SK-N-SH (cell line): ENCODE data around the gene GLYATL1. TPM values are rescaled to one million over a fixed set of nuclear protein-coding genes. Genes with fewer than 3 reads are reported as not detected.
A peak's percentile ranks its signal among the peaks of the same experiment; 100 is the strongest.

Experiments used
- CTCF ChIA-PET: fragments of 300-600, 350-600 bp; formaldehyde crosslinking; extraction: SDS; loops from one replicate; lab custom pipeline; 2021; lab: Yijun Ruan, JAX
- POLR2A ChIA-PET: fragments of 350-600 bp; sonication (Branson Sonifier 250); formaldehyde crosslinking; extraction: SDS; loops from one replicate; lab custom pipeline; 2020; ENCODE audit warnings: antibody characterized with exemption, inconsistent platforms; lab: Yijun Ruan, JAX
- DNase-seq: peaks from one replicate; pipeline ENCODE4 v3.0.0; 2012
- H2AFZ ChIP-seq: fragments of 200-600 bp; sonication (generic); 2 replicates; pipeline ENCODE4 v1.8.1; 2016; ENCODE audit warnings: antibody characterized with exemption, mild to moderate bottlenecking, low read depth
- H3F3A ChIP-seq: fragments of 200-600 bp; sonication (generic); replicated peaks from 2 replicates; pipeline ENCODE3; 2016; ENCODE audit warnings: antibody characterized with exemption, mild to moderate bottlenecking; ENCODE audit not compliant: insufficient read depth
- H3K27ac ChIP-seq, 2 experiments: fragments of 200-500 bp in 1 of 2; fragments of 200-600 bp in 1 of 2; sonication (Bioruptor generic) in 1 of 2; sonication (generic), shearing (Covaris generic) in 1 of 2; 2 replicates each; pipeline versions ENCODE4 v1.5.1 to v1.6.1; 2014 to 2016; ENCODE audit warnings: low read depth in 2 of 2, inconsistent platforms in 1 of 2, low read length in 1 of 2, mild to moderate bottlenecking in 1 of 2, mixed read lengths in 1 of 2
- H3K27me3 ChIP-seq: fragments of 200-600 bp; sonication (generic), shearing (Covaris generic); 2 replicates; pipeline ENCODE4 v1.6.1; 2016; ENCODE audit warnings: mixed run types; ENCODE audit not compliant: insufficient read depth
- H3K36me3 ChIP-seq, 2 experiments: fragments of 200-500 bp in 1 of 2; fragments of 200-600 bp in 1 of 2; sonication (Bioruptor generic) in 1 of 2; sonication (generic) in 1 of 2; replicated peaks in 1 of 2; 2 replicates each; pipeline versions ENCODE3 to v1.5.1; 2014 to 2016; ENCODE audit warnings: low read length in 1 of 2, mild to moderate bottlenecking in 1 of 2; ENCODE audit not compliant: insufficient read depth in 2 of 2, control insufficient read depth in 1 of 2
- H3K4me1 ChIP-seq, 2 experiments: fragments of 200-500 bp in 1 of 2; fragments of 200-600 bp in 1 of 2; sonication (Bioruptor generic) in 1 of 2; sonication (generic), shearing (Covaris generic) in 1 of 2; 2 replicates each; pipeline versions ENCODE4 v1.5.1 to v1.6.1; 2014 to 2016; ENCODE audit warnings: low read depth in 1 of 2, low read length in 1 of 2, mixed run types in 1 of 2; ENCODE audit not compliant: insufficient read depth in 2 of 2, control insufficient read depth in 1 of 2
- H3K4me2 ChIP-seq: fragments of 200-600 bp; sonication (generic), shearing (Covaris generic); 2 replicates; pipeline ENCODE4 v1.6.1; 2017; ENCODE audit warnings: mixed run types
- H3K4me3 ChIP-seq, 2 experiments: fragments of 200-500 bp in 1 of 2; fragments of 200-600 bp in 1 of 2; sonication (Bioruptor generic) in 1 of 2; sonication (generic), shearing (Covaris generic) in 1 of 2; 2 replicates each; pipeline versions ENCODE4 v1.5.1 to v1.8.1; 2014 to 2016; ENCODE audit warnings: low read depth in 2 of 2, inconsistent platforms in 1 of 2, low read length in 1 of 2, mild to moderate bottlenecking in 1 of 2, mixed read lengths in 1 of 2, moderate library complexity in 1 of 2
- H3K79me2 ChIP-seq: fragments of 200-600 bp; sonication (generic); 2 replicates; pipeline ENCODE4 v1.8.1; 2017; ENCODE audit warnings: mild to moderate bottlenecking; ENCODE audit not compliant: insufficient read depth
- H3K9ac ChIP-seq: fragments of 200-600 bp; sonication (generic); 2 replicates; pipeline ENCODE4 v1.6.1; 2017; ENCODE audit warnings: mixed run types
- H3K9me2 ChIP-seq: fragments of 200-600 bp; sonication (generic); 2 replicates; pipeline ENCODE4 v1.6.1; 2017; ENCODE audit warnings: mixed run types
- H3K9me3 ChIP-seq: fragments of 200-600 bp; sonication (generic); 2 replicates; pipeline ENCODE4 v1.6.1; 2017; ENCODE audit warnings: mixed run types, mild to moderate bottlenecking, moderate library complexity
- H4K20me1 ChIP-seq: fragments of 200-600 bp; sonication (generic); 2 replicates; pipeline ENCODE4 v1.6.1; 2017; ENCODE audit warnings: mild to moderate bottlenecking, mixed run types; ENCODE audit not compliant: insufficient read depth
- CTCF ChIP-seq: fragments of 200-600 bp; sonication (generic); IDR thresholded peaks from 2 replicates; pipeline ENCODE4 v1.6.1; 2017; ENCODE audit warnings: antibody characterized with exemption, mild to moderate bottlenecking, moderate library complexity
- ELF1 ChIP-seq: IDR thresholded peaks from 2 replicates; pipeline ENCODE4 v1.4.0; 2012
- EP300 ChIP-seq, 2 experiments: IDR thresholded peaks; 2 replicates each; pipeline versions ENCODE4 v1.4.0 to v1.6.1; 2012; ENCODE audit warnings: borderline replicate concordance in 1 of 2, low read depth in 1 of 2, low read length in 1 of 2
- GATA2 ChIP-seq: sonication (generic); formaldehyde crosslinking; IDR thresholded peaks from 2 replicates; pipeline ENCODE4 v1.5.0; 2020; ENCODE audit warnings: mild to moderate bottlenecking, missing genetic modification reagents
- JUND ChIP-seq: IDR thresholded peaks from 2 replicates; pipeline ENCODE4 v1.4.0; 2012
- MEF2A ChIP-seq: IDR thresholded peaks from 2 replicates; pipeline ENCODE4 v1.4.0; 2012; ENCODE audit warnings: low read depth, borderline replicate concordance
- MXI1 ChIP-seq: IDR thresholded peaks from 2 replicates; pipeline ENCODE4 v1.6.1; 2012; ENCODE audit warnings: mild to moderate bottlenecking, low read depth, low read length, improper control_type of control experiment
- NFIC ChIP-seq: IDR thresholded peaks from 2 replicates; pipeline ENCODE4 v1.4.0; 2012; ENCODE audit warnings: borderline replicate concordance
- NRF1 ChIP-seq: IDR thresholded peaks from 2 replicates; pipeline ENCODE4 v1.6.1; 2012; ENCODE audit warnings: low read depth, mild to moderate bottlenecking, low read length
- PBX3 ChIP-seq: IDR thresholded peaks from 2 replicates; pipeline ENCODE4; 2012
- POLR2AphosphoS5 ChIP-seq: IDR thresholded peaks from 2 replicates; pipeline ENCODE4 v1.6.1; 2012; ENCODE audit warnings: low read depth, low read length
- RAD21 ChIP-seq: IDR thresholded peaks from 2 replicates; pipeline ENCODE4 v1.6.1; 2012; ENCODE audit warnings: mild to moderate bottlenecking, low read length
- RFX5 ChIP-seq: IDR thresholded peaks from 2 replicates; pipeline ENCODE4 v1.6.1; 2012; ENCODE audit warnings: mild to moderate bottlenecking, improper control_type of control experiment, low read length
- SMC3 ChIP-seq: IDR thresholded peaks from 2 replicates; pipeline ENCODE4 v1.6.1; 2012; ENCODE audit warnings: low read depth, low read length, improper control_type of control experiment
- TCF12 ChIP-seq: IDR thresholded peaks from 2 replicates; pipeline ENCODE4 v1.4.0; 2012
- YY1 ChIP-seq: IDR thresholded peaks from 2 replicates; pipeline ENCODE4 v1.4.0; 2012; ENCODE audit warnings: low read depth, mild to moderate bottlenecking
- ZBTB33 ChIP-seq: IDR thresholded peaks from 2 replicates; pipeline ENCODE4 v1.4.0; 2012; ENCODE audit warnings: low read depth, borderline replicate concordance
- WGBS: methylation state at CpG from one replicate; pipeline ENCODE4 v1.1.6; 2017; ENCODE audit warnings: low lambda C conversion rate; 5-methylcytosine and 5-hydroxymethylcytosine counted together
- polyA plus RNA-seq, 3 experiments: library from polyadenylated mRNA; depleted of rRNA; stranded (reverse); fragments of >200 nt; gene quantifications; 2 replicates each; pipeline ENCODE4 v1.2.3, GENCODE V29; 2012

The GLYATL1 gene
- polyA plus RNA-seq, 1 of the 3 experiments (the other 2 are of a cell fraction), result 0.21 TPM

- peak; percentile 25 for DNase-seq
Measured at GRCh38 chr11:58900479-58901420, 38.5 kb upstream of the GLYATL1 start.

More at GRCh38 chr11:58900479-58901420, 38.5 kb upstream of the GLYATL1 start:
- CTCF ChIA-PET, result interaction anchor here (0.6 to 1.5 kb wide), 6 partner anchors 9 to 253 kb away, joined by 3 to 6 read pairs (median 3); no protein-coding TSS in a partner anchor
- peaks cover 7% of the 10 kb centered on the region for H3F3A ChIP-seq
- no peak overlapping the region for H3K9ac ChIP-seq
- no peaks in the 10 kb centered on the region for H4K20me1 ChIP-seq
- POLR2A ChIA-PET, result no interaction called here
- no peak overlapping the region for H2AFZ ChIP-seq
- no peak overlapping the region for H3K4me2 ChIP-seq
- H3K27ac ChIP-seq, result no peak overlapping the region
- H3K9me2 ChIP-seq, result no peaks in the 10 kb centered on the region
- peaks cover 0 to 4% of the 10 kb centered on the region in 2 experiments; a peak in 2 of 4 replicates for H3K4me1 ChIP-seq
- H3K4me3 ChIP-seq, result peak overlapping the region in 1 of 2 experiments; percentile 19; a peak in 1 of 4 replicates
- 87% methylated on average over 36 of the region's 36 CpGs for WGBS
- no peaks in the 10 kb centered on the region for H3K9me3 ChIP-seq
- no peaks in the 10 kb centered on the region for H3K27me3 ChIP-seq
- TF ChIP-seq GATA2 (CRISPR knock-in tag) (no peak), NRF1 (no peak), NFIC (no peak), RAD21 (peak; percentile 41), YY1 (no peak), PBX3 (peak; percentile 40), SMC3 (no peak), RFX5 (no peak), JUND (no peak), ZBTB33 (0 out of 2 replicates have a peak, but pooled peaks have one; percentile 18), TCF12 (no peak), MXI1 (no peak), CTCF (peak; percentile 38), MEF2A (no peak), ELF1 (no peak), EP300 (IDR thresholded peaks at IDR 0.05; ENCODE audit: borderline replicate concordance in 1 of 2, low read depth in 1 of 2, low read length in 1 of 2) (no peak), POLR2AphosphoS5 (no peak)
- H3K79me2 ChIP-seq, result peaks cover 11% of the 10 kb centered on the region; the same call in 1 of the 2 replicates
- no peaks in the 10 kb centered on the region for H3K36me3 ChIP-seq
